H9 (cell line): ENCODE results near the gene JAK1. TPM values are rescaled to one million over a fixed set of nuclear protein-coding genes. Genes with fewer than 3 reads are reported as not detected.

Experiments
- DNase-seq: peaks from one replicate; pipeline ENCODE4 v3.0.0-alpha.2; 2017
- H2AFZ ChIP-seq: one replicate; pipeline ENCODE4 v1.6.1; 2013; ENCODE audit warnings: mild to moderate bottlenecking, low read length, control low read depth, moderate library complexity
- H2AK5ac ChIP-seq: 2 replicates; pipeline ENCODE4 v1.6.1; 2013; ENCODE audit warnings: low read length, control low read depth, mixed read lengths; ENCODE audit not compliant: insufficient read length
- H2BK120ac ChIP-seq: one replicate; pipeline ENCODE4 v1.6.1; 2013; ENCODE audit warnings: low read depth, mild to moderate bottlenecking, low read length, control low read depth, inconsistent platforms; ENCODE audit not compliant: poor library complexity, severe bottlenecking
- H2BK12ac ChIP-seq: 2 replicates; pipeline ENCODE4 v1.6.1; 2013; ENCODE audit warnings: low read length, control low read depth, mixed read lengths, low read depth; ENCODE audit not compliant: insufficient read length
- H2BK15ac ChIP-seq: 2 replicates; pipeline ENCODE4 v1.6.1; 2013; ENCODE audit warnings: low read depth, low read length, control low read depth
- H2BK20ac ChIP-seq: one replicate; pipeline ENCODE4 v1.6.1; 2013; ENCODE audit warnings: low read depth, mild to moderate bottlenecking, low read length, control low read depth, inconsistent platforms; ENCODE audit not compliant: poor library complexity, severe bottlenecking
- H2BK5ac ChIP-seq: 2 replicates; pipeline ENCODE4 v1.6.1; 2013; ENCODE audit warnings: low read length, control low read depth, mixed read lengths; ENCODE audit not compliant: insufficient read length
- H3K14ac ChIP-seq: 2 replicates; pipeline ENCODE4 v1.6.1; 2013; ENCODE audit warnings: low read length, control low read depth; ENCODE audit not compliant: insufficient read depth
- H3K18ac ChIP-seq: 2 replicates; pipeline ENCODE4 v1.6.1; 2013; ENCODE audit warnings: low read depth, mild to moderate bottlenecking, mixed read lengths, low read length, control low read depth; ENCODE audit not compliant: insufficient read length
- H3K23ac ChIP-seq: 2 replicates; pipeline ENCODE4 v1.6.1; 2013; ENCODE audit warnings: low read length, control low read depth, mixed read lengths, low read depth; ENCODE audit not compliant: insufficient read length
- H3K23me2 ChIP-seq: 2 replicates; pipeline ENCODE4 v1.6.1; 2013; ENCODE audit warnings: low read depth, mild to moderate bottlenecking, mixed read lengths, low read length, control low read depth; ENCODE audit not compliant: insufficient read length, poor library complexity, severe bottlenecking
- H3K27ac ChIP-seq: 2 replicates; pipeline ENCODE4 v1.5.1; 2013; ENCODE audit warnings: low read length, control low read depth, mixed read lengths, low read depth; ENCODE audit not compliant: insufficient read length
- H3K27me3 ChIP-seq: 2 replicates; pipeline ENCODE4 v1.6.1; 2013; ENCODE audit warnings: low read length, control low read depth, inconsistent platforms; ENCODE audit not compliant: insufficient read depth
- H3K4ac ChIP-seq: 2 replicates; pipeline ENCODE4 v1.6.1; 2013; ENCODE audit warnings: low read depth, mild to moderate bottlenecking, control low read depth, inconsistent platforms, low read length, moderate library complexity
- H3K4me1 ChIP-seq: 2 replicates; pipeline ENCODE4 v1.6.1; 2013; ENCODE audit warnings: low read length, control low read depth, inconsistent platforms; ENCODE audit not compliant: insufficient read depth
- H3K4me2 ChIP-seq: 2 replicates; pipeline ENCODE4 v1.6.1; 2013; ENCODE audit warnings: low read length, control low read depth, mixed read lengths; ENCODE audit not compliant: insufficient read length, insufficient read depth
- H3K56ac ChIP-seq: 2 replicates; pipeline ENCODE4 v1.6.1; 2013; ENCODE audit warnings: low read depth, mild to moderate bottlenecking, mixed read lengths, low read length, control low read depth; ENCODE audit not compliant: insufficient read length
- H3K79me1 ChIP-seq: 2 replicates; pipeline ENCODE4 v1.6.1; 2013; ENCODE audit warnings: low read depth, mild to moderate bottlenecking, moderate library complexity, low read length, control low read depth, inconsistent platforms; ENCODE audit not compliant: insufficient read depth, poor library complexity, severe bottlenecking
- H3K79me2 ChIP-seq: 2 replicates; pipeline ENCODE4 v1.6.1; 2013; ENCODE audit warnings: low read length, control low read depth, inconsistent platforms; ENCODE audit not compliant: insufficient read depth
- H3K9ac ChIP-seq: 2 replicates; pipeline ENCODE4 v1.6.1; 2013; ENCODE audit warnings: low read length, control low read depth, mixed read lengths; ENCODE audit not compliant: insufficient read length; ENCODE audit errors: extremely low read depth
- H3K9me3 ChIP-seq: one replicate; pipeline ENCODE4 v1.6.1; 2013; ENCODE audit warnings: low read depth, low read length, inconsistent platforms; ENCODE audit not compliant: control insufficient read depth
- H3T11ph ChIP-seq: one replicate; pipeline ENCODE4 v1.6.1; 2013; ENCODE audit warnings: mild to moderate bottlenecking, low read length, control low read depth, inconsistent platforms
- H4K20me1 ChIP-seq: one replicate; pipeline ENCODE4 v1.6.1; 2013; ENCODE audit not compliant: control insufficient read depth, insufficient read length, insufficient read depth
- H4K5ac ChIP-seq: 2 replicates; pipeline ENCODE4 v1.6.1; 2013; ENCODE audit warnings: low read depth, mild to moderate bottlenecking, mixed read lengths, low read length, control low read depth; ENCODE audit not compliant: insufficient read length
- H4K8ac ChIP-seq: replicated peaks from 2 replicates; pipeline ENCODE4 v1.6.1; 2013; ENCODE audit warnings: low read length, control low read depth, mixed read lengths, low read depth; ENCODE audit not compliant: insufficient read length
- H4K91ac ChIP-seq: 2 replicates; pipeline ENCODE4 v1.6.1; 2013; ENCODE audit warnings: low read depth, mild to moderate bottlenecking, moderate library complexity, mixed read lengths, low read length, control low read depth; ENCODE audit not compliant: insufficient read length
- H3K27ac Mint-ChIP-seq, 3 experiments: 2 replicates in 2 of 3; 3 replicates in 1 of 3; pipeline ENCODE4 v1.8.0; 2020 to 2021; ENCODE audit warnings: mixed read lengths in 3 of 3, mild to moderate bottlenecking in 1 of 3, moderate library complexity in 1 of 3
- H3K27me3 Mint-ChIP-seq: 2 replicates; pipeline ENCODE4 v1.8.0; 2021; ENCODE audit warnings: low read depth, mild to moderate bottlenecking, moderate library complexity, mixed read lengths
- H3K36me3 Mint-ChIP-seq, 3 experiments: 2 replicates in 2 of 3; 3 replicates in 1 of 3; pipeline ENCODE4 v1.8.0; 2020 to 2021; ENCODE audit warnings: low read depth in 3 of 3, mixed read lengths in 3 of 3; ENCODE audit not compliant: insufficient read depth in 1 of 3
- H3K4me1 Mint-ChIP-seq, 2 experiments: 2 replicates each; pipeline ENCODE4 v1.8.0; 2020; ENCODE audit warnings: mixed read lengths in 2 of 2
- H3K4me3 Mint-ChIP-seq, 2 experiments: 2 replicates in 1 of 2; 3 replicates in 1 of 2; pipeline ENCODE4 v1.8.0; 2020 to 2021; ENCODE audit warnings: mild to moderate bottlenecking in 2 of 2, mixed read lengths in 2 of 2, moderate library complexity in 1 of 2
- H3K9me3 Mint-ChIP-seq, 2 experiments: 2 replicates in 1 of 2; 3 replicates in 1 of 2; pipeline ENCODE4 v1.8.0; 2020; ENCODE audit warnings: mild to moderate bottlenecking in 2 of 2, mixed read lengths in 2 of 2, moderate library complexity in 1 of 2
- WGBS: extraction: QIAGEN DNeasy Blood & Tissue Kit; methylation state at CpG from one replicate; pipeline ENCODE4 v1.1.7; 2013; ENCODE audit warnings: missing lambda C conversion rate, low lambda C conversion rate, mixed read lengths; ENCODE audit not compliant: insufficient read length; ENCODE audit errors: extremely low coverage; 5-methylcytosine and 5-hydroxymethylcytosine counted together
- total RNA-seq: library from RNA; stranded (reverse); gene quantifications from 2 replicates; pipeline ENCODE4 v1.2.1, GENCODE V29; 2021
- TF ChIP-seq, protein P1 (sequence below): fragments of 200-600 bp; sonication (generic); conservative IDR thresholded peaks from 3 replicates; pipeline ENCODE4 v1.8.0; 2021; ENCODE audit warnings: antibody characterized with exemption, mild to moderate bottlenecking

JAK1 gene
- total RNA-seq, 1 experiment from 2014 or later: 12.8 TPM

DNA sequence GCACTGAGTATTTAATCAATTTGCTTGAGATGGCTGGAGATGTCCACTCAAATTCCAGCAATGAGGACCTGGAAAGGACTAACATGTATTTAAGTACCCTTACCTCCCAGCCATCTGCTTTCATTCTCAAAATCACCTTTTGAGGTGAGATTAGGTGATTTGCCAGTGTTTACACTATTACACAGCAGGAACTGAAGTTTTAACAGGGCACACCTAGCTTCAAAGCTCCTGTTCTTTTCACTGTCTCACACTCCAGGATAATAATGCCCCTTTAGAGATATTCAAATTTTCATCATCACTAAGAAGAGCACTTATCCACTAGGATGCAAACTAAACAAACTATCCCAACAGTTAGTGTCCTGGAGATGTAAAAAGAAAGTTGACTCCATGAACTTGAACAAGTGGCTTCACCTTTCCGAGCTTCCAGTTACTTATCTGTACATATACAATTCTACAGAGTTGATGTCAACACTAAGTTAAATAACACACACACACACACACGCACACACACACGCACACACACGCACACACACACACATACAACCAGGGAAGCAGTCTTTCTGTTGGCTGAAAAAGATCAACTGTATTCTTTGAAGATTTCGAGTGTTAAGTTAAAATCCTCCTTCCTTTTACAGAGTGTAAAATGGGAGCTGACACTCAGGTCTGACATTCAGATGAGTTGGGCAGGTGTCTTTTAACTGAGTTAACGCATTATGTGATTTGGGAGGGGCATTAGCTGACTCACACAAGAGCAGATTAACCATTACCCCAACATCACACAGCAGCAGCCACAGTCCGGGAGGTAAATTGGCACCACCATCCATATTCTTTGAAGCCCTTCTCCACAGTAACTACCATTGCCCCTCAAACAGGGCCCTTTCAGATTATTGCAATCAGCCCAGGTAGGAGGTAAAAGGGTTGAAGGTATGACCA, 15.5 kb upstream of the JAK1 start:
- Mint-ChIP-seq H3K4me3 (no peak overlapping the region), H3K9me3 (no peaks in the 10 kb centered on the region), H3K4me1 (peaks cover 0 to 4% of the 10 kb centered on the region in 2 experiments; a peak in 2 of 4 replicates), H3K36me3 (no peaks in the 10 kb centered on the region), H3K27ac (no peak overlapping the region), H3K27me3 (peaks cover 4% of the 10 kb centered on the region)
- Histone ChIP-seq H3K18ac (no peak overlapping the region), H4K8ac (no peak overlapping the region), H3T11ph (no peak overlapping the region), H2BK12ac (no peak overlapping the region), H3K56ac (no peak overlapping the region), H2BK20ac (no peak overlapping the region), H3K27me3 (no peaks in the 10 kb centered on the region; the same call in 1 of the 2 replicates), H2BK15ac (no peak overlapping the region), H3K79me1 (no peaks in the 10 kb centered on the region), H3K4me1 (no peaks in the 10 kb centered on the region), H2BK5ac (no peak overlapping the region), H3K4ac (no peak overlapping the region), H4K91ac (no peak overlapping the region), H3K27ac (no peak overlapping the region), H2AFZ (no peak overlapping the region), H4K5ac (no peak overlapping the region), H3K4me2 (no peak overlapping the region), H3K23me2 (no peaks in the 10 kb centered on the region), H3K23ac (no peak overlapping the region), H2AK5ac (no peak overlapping the region), H3K9me3 (no peaks in the 10 kb centered on the region), H3K14ac (no peak overlapping the region), H4K20me1 (no peaks in the 10 kb centered on the region), H3K9ac (no peak overlapping the region), H3K79me2 (no peaks in the 10 kb centered on the region), H2BK120ac (no peak overlapping the region)
- TF ChIP-seq, protein P1, sequence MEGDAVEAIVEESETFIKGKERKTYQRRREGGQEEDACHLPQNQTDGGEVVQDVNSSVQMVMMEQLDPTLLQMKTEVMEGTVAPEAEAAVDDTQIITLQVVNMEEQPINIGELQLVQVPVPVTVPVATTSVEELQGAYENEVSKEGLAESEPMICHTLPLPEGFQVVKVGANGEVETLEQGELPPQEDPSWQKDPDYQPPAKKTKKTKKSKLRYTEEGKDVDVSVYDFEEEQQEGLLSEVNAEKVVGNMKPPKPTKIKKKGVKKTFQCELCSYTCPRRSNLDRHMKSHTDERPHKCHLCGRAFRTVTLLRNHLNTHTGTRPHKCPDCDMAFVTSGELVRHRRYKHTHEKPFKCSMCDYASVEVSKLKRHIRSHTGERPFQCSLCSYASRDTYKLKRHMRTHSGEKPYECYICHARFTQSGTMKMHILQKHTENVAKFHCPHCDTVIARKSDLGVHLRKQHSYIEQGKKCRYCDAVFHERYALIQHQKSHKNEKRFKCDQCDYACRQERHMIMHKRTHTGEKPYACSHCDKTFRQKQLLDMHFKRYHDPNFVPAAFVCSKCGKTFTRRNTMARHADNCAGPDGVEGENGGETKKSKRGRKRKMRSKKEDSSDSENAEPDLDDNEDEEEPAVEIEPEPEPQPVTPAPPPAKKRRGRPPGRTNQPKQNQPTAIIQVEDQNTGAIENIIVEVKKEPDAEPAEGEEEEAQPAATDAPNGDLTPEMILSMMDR: no peak
- no CpG with 5 or more reads among the region's 7 CpGs for WGBS
- DNase-seq: no peak
